Activated T-cell treated with anti-CD3 and anti-CD28 coated beads, Interleukin-2, amount 50 U/mL, for 72 hours (primary cell): Measurements from ENCODE around the gene VSTM2B. TPM values are rescaled to one million over a fixed set of nuclear protein-coding genes. Genes with fewer than 3 reads are reported as not detected.

ENCODE experiments used
- ATAC-seq, 2 donors: fragments of 150-1000 bp; cut with Tn5 transposase; replicated peaks in 1 of 2; 2 replicates each; pipeline ENCODE4 v1.10.0; 2021; ENCODE audit warnings: moderate library complexity in 2 of 2, mild to moderate bottlenecking in 1 of 2
- DNase-seq, 2 donors: peaks; one replicate each; pipeline ENCODE4 v3.0.0; 2021 to 2022; ENCODE audit warnings: mixed read lengths in 1 of 2
- H3K27ac Mint-ChIP-seq: one replicate; pipeline ENCODE4 v1.8.0; 2022; ENCODE audit warnings: mild to moderate bottlenecking, moderate library complexity, mixed read lengths
- H3K27me3 Mint-ChIP-seq: one replicate; pipeline ENCODE4 v1.8.0; 2022; ENCODE audit warnings: low read depth, mixed read lengths
- H3K36me3 Mint-ChIP-seq, 2 donors: one replicate each; pipeline ENCODE4 v1.8.0; 2022; ENCODE audit warnings: mixed read lengths in 2 of 2, mild to moderate bottlenecking in 1 of 2; ENCODE audit not compliant: insufficient read depth in 2 of 2
- H3K4me1 Mint-ChIP-seq: one replicate; pipeline ENCODE4 v1.8.0; 2022; ENCODE audit warnings: low read depth, mixed read lengths
- H3K4me3 Mint-ChIP-seq, 2 donors: one replicate each; pipeline ENCODE4 v1.8.0; 2022; ENCODE audit warnings: mild to moderate bottlenecking in 2 of 2, mixed read lengths in 2 of 2, moderate library complexity in 2 of 2
- H3K9me3 Mint-ChIP-seq, 2 donors: one replicate each; pipeline ENCODE4 v1.8.0; 2022; ENCODE audit warnings: mixed read lengths in 2 of 2
- total RNA-seq, 2 donors: library from RNA; stranded (reverse); gene quantifications; one replicate each; pipeline ENCODE4 v1.2.3, GENCODE V29; 2022

Gene VSTM2B
- total RNA-seq, 2 donors from 2014 or later, result not detected

GRCh38 chr19:29487432-29487831, 38.4 kb upstream of the VSTM2B start:
- ATAC-seq (no peak), DNase-seq (no peak)
- H3K36me3 Mint-ChIP-seq, result no peaks in the 10 kb centered on the region
- no peak overlapping the region for H3K27ac Mint-ChIP-seq
- H3K27me3 Mint-ChIP-seq, result peaks cover 32% of the 10 kb centered on the region
- H3K4me3 Mint-ChIP-seq, result no peak overlapping the region
- H3K4me1 Mint-ChIP-seq, result no peaks in the 10 kb centered on the region
- no peaks in the 10 kb centered on the region for H3K9me3 Mint-ChIP-seq

GRCh38 chr19:29488316-29488715, 37.5 kb upstream of the VSTM2B start:
- H3K36me3 Mint-ChIP-seq, result no peaks in the 10 kb centered on the region
- H3K27me3 Mint-ChIP-seq, result peaks cover 40% of the 10 kb centered on the region
- H3K9me3 Mint-ChIP-seq, result no peaks in the 10 kb centered on the region
- H3K4me3 Mint-ChIP-seq, result no peak overlapping the region
- DNase-seq (no peak), ATAC-seq (no peak)
- no peak overlapping the region for H3K27ac Mint-ChIP-seq
- no peaks in the 10 kb centered on the region for H3K4me1 Mint-ChIP-seq

GRCh38 chr19:29489172-29489951, 36.4 kb upstream of the VSTM2B start:
- no peak overlapping the region for H3K27ac Mint-ChIP-seq
- no peak for DNase-seq
- peaks cover 45% of the 10 kb centered on the region for H3K27me3 Mint-ChIP-seq
- no peaks in the 10 kb centered on the region for H3K36me3 Mint-ChIP-seq
- no peaks in the 10 kb centered on the region for H3K9me3 Mint-ChIP-seq
- no peak overlapping the region for H3K4me3 Mint-ChIP-seq
- no peak for ATAC-seq
- no peaks in the 10 kb centered on the region for H3K4me1 Mint-ChIP-seq

GRCh38 chr19:29491491-29491890, 34.3 kb upstream of the VSTM2B start:
- Mint-ChIP-seq H3K27ac (no peak overlapping the region), H3K4me3 (no peak overlapping the region), H3K9me3 (no peaks in the 10 kb centered on the region), H3K27me3 (peaks cover 45% of the 10 kb centered on the region), H3K4me1 (no peaks in the 10 kb centered on the region), H3K36me3 (no peaks in the 10 kb centered on the region)
- no peak for DNase-seq
- ATAC-seq, result no peak

GRCh38 chr19:29491995-29492577, 33.7 kb upstream of the VSTM2B start:
- H3K27me3 Mint-ChIP-seq, result peaks cover 45% of the 10 kb centered on the region
- no peaks in the 10 kb centered on the region for H3K36me3 Mint-ChIP-seq
- DNase-seq, result no peak
- H3K27ac Mint-ChIP-seq, result no peak overlapping the region
- no peak overlapping the region for H3K4me3 Mint-ChIP-seq
- H3K4me1 Mint-ChIP-seq, result no peaks in the 10 kb centered on the region
- no peak for ATAC-seq
- peaks cover 0 to 1% of the 10 kb centered on the region in 2 donors for H3K9me3 Mint-ChIP-seq

- H3K4me3 Mint-ChIP-seq, result no peak overlapping the region
- peaks cover 45% of the 10 kb centered on the region for H3K27me3 Mint-ChIP-seq
- H3K36me3 Mint-ChIP-seq, result no peaks in the 10 kb centered on the region
Measured at GRCh38 chr19:29492769-29493168, 33.0 kb upstream of the VSTM2B start.

GRCh38 chr19:29495091-29495490, 30.7 kb upstream of the VSTM2B start:
- Mint-ChIP-seq H3K9me3 (peaks cover 0 to 1% of the 10 kb centered on the region in 2 donors), H3K27ac (no peak overlapping the region), H3K27me3 (peaks cover 41% of the 10 kb centered on the region), H3K4me1 (no peaks in the 10 kb centered on the region), H3K36me3 (no peaks in the 10 kb centered on the region), H3K4me3 (no peak overlapping the region)
- no peak for DNase-seq
- ATAC-seq, result no peak

More at GRCh38 chr19:29492769-29493168, 33.0 kb upstream of the VSTM2B start:
- DNase-seq, result no peak
- no peak for ATAC-seq
- Mint-ChIP-seq H3K9me3 (peaks cover 0 to 1% of the 10 kb centered on the region in 2 donors), H3K27ac (no peak overlapping the region), H3K4me1 (no peaks in the 10 kb centered on the region)

GRCh38 chr19:29495901-29496441, 29.8 kb upstream of the VSTM2B start:
- Mint-ChIP-seq H3K4me3 (no peak overlapping the region), H3K36me3 (no peaks in the 10 kb centered on the region), H3K9me3 (peaks cover 0 to 1% of the 10 kb centered on the region in 2 donors), H3K27me3 (peaks cover 32% of the 10 kb centered on the region), H3K27ac (no peak overlapping the region), H3K4me1 (no peaks in the 10 kb centered on the region)
- DNase-seq (no peak), ATAC-seq (no peak)

- Mint-ChIP-seq H3K9me3 (peaks cover 0 to 1% of the 10 kb centered on the region in 2 donors), H3K36me3 (no peaks in the 10 kb centered on the region), H3K4me3 (no peak overlapping the region), H3K27ac (no peak overlapping the region), H3K27me3 (peaks cover 20% of the 10 kb centered on the region), H3K4me1 (no peaks in the 10 kb centered on the region)
- DNase-seq (no peak), ATAC-seq (no peak)
Measured at GRCh38 chr19:29497241-29497640, 28.6 kb upstream of the VSTM2B start.

GRCh38 chr19:29497686-29498436, 27.9 kb upstream of the VSTM2B start:
- no peaks in the 10 kb centered on the region for H3K36me3 Mint-ChIP-seq
- ATAC-seq (no peak), DNase-seq (no peak)
- no peak overlapping the region for H3K27ac Mint-ChIP-seq
- H3K9me3 Mint-ChIP-seq, result peaks cover 0 to 1% of the 10 kb centered on the region in 2 donors
- H3K4me1 Mint-ChIP-seq, result no peaks in the 10 kb centered on the region
- no peak overlapping the region for H3K4me3 Mint-ChIP-seq
- peaks cover 14% of the 10 kb centered on the region for H3K27me3 Mint-ChIP-seq

GRCh38 chr19:29499261-29499920, 26.4 kb upstream of the VSTM2B start:
- ATAC-seq (no peak), DNase-seq (no peak)
- Mint-ChIP-seq H3K36me3 (no peaks in the 10 kb centered on the region), H3K9me3 (peaks cover 0 to 1% of the 10 kb centered on the region in 2 donors), H3K27ac (no peak overlapping the region), H3K4me3 (no peak overlapping the region), H3K27me3 (peaks cover 5% of the 10 kb centered on the region), H3K4me1 (no peaks in the 10 kb centered on the region)

- peaks cover 5% of the 10 kb centered on the region for H3K27me3 Mint-ChIP-seq
- peaks cover 0 to 1% of the 10 kb centered on the region in 2 donors for H3K9me3 Mint-ChIP-seq
- H3K4me3 Mint-ChIP-seq, result no peak overlapping the region
- DNase-seq (no peak), ATAC-seq (no peak)
- no peak overlapping the region for H3K27ac Mint-ChIP-seq
- no peaks in the 10 kb centered on the region for H3K36me3 Mint-ChIP-seq
- H3K4me1 Mint-ChIP-seq, result no peaks in the 10 kb centered on the region
Measured at GRCh38 chr19:29499921-29500590, 25.7 kb upstream of the VSTM2B start.
